Panc1 (cell line): ENCODE data around the gene DNAH6. TPM values are rescaled to one million over a fixed set of nuclear protein-coding genes. Genes with fewer than 3 reads are reported as not detected.

Source experiments
- ATAC-seq: fragments of 200-7000 bp; cut with Tn5 transposase; 2 replicates; pipeline ENCODE4 v1.9.1; 2020; ENCODE audit warnings: mild to moderate bottlenecking, moderate library complexity
- BruUV-seq: library from RNA; stranded (reverse); fragments of 400-500 nt; replicated peaks from 2 replicates; lab custom pipeline; 2021; lab: Mats Ljungman, UMichigan
- CTCF ChIA-PET: fragments of 300-600 bp; sonication (Branson Sonifier 250); formaldehyde crosslinking; loops from one replicate; lab custom pipeline; 2022; ENCODE audit warnings: antibody characterized with exemption; lab: Charles Lee
- POLR2A ChIA-PET: fragments of 300-600 bp; sonication (Branson Sonifier 250); formaldehyde crosslinking; loops from one replicate; lab custom pipeline; 2022; ENCODE audit warnings: antibody characterized with exemption; lab: Charles Lee
- DNase-seq: peaks from one replicate; pipeline ENCODE4 v3.0.0-alpha.2; 2010; ENCODE audit warnings: low read depth, low spot score
- H3K27ac ChIP-seq: 2 replicates; pipeline ENCODE4 v1.5.1; 2011; ENCODE audit warnings: mild to moderate bottlenecking, low read length, inconsistent platforms
- H3K27me3 ChIP-seq: fragments of 200-500 bp; sonication (Bioruptor generic); 2 replicates; pipeline ENCODE4 v1.6.0; 2014; ENCODE audit warnings: low read length, inconsistent platforms; ENCODE audit not compliant: control insufficient read depth, insufficient read depth
- H3K36me3 ChIP-seq: fragments of 200-500 bp; sonication (Bioruptor generic); 2 replicates; pipeline ENCODE4 v1.5.1; 2014; ENCODE audit warnings: inconsistent platforms, mild to moderate bottlenecking, low read length, moderate library complexity; ENCODE audit not compliant: control insufficient read depth, insufficient read depth
- H3K4me1 ChIP-seq: 2 replicates; pipeline ENCODE4 v1.5.1; 2011; ENCODE audit warnings: inconsistent platforms, mild to moderate bottlenecking, low read length, moderate library complexity; ENCODE audit not compliant: control insufficient read depth, insufficient read depth
- H3K4me3 ChIP-seq, 2 experiments: 2 replicates each; pipeline ENCODE4 v1.5.1; 2011 to 2012; ENCODE audit warnings: low read depth in 2 of 2, low read length in 2 of 2, mild to moderate bottlenecking in 2 of 2, inconsistent platforms in 1 of 2, moderate library complexity in 1 of 2
- H3K9me3 ChIP-seq: fragments of 200-500 bp; sonication (Bioruptor generic); 2 replicates; pipeline ENCODE4 v1.5.1; 2014; ENCODE audit warnings: low read depth, mild to moderate bottlenecking, inconsistent platforms, low read length, moderate library complexity; ENCODE audit not compliant: control insufficient read depth, insufficient read depth
- CTCF ChIP-seq: fragments of 450-650 bp; IDR thresholded peaks from 2 replicates; pipeline ENCODE4 v1.5.1; 2017; ENCODE audit warnings: mild to moderate bottlenecking
- POLR2AphosphoS5 ChIP-seq: IDR thresholded peaks from 2 replicates; pipeline ENCODE4 v1.6.1; 2012; ENCODE audit warnings: mild to moderate bottlenecking, low read depth, low read length, moderate library complexity
- SIN3A ChIP-seq: IDR thresholded peaks from 2 replicates; pipeline ENCODE4 v1.6.1; 2012; ENCODE audit warnings: low read depth, mild to moderate bottlenecking, low read length, moderate library complexity, borderline replicate concordance; ENCODE audit not compliant: insufficient read depth
- TCF7L2 ChIP-seq: IDR thresholded peaks from 2 replicates; pipeline ENCODE4 v1.6.1; 2011; ENCODE audit warnings: mild to moderate bottlenecking, low read depth, low read length, inconsistent platforms
- in situ Hi-C: cut with HindIII; loops from 2 replicates; pipeline ENCODE4 v1.10.0; 2016; ENCODE audit warnings: low sequenced_read_pairs, low pct_unique_long_range_greater_than_20kb
- intact Hi-C: fragments of 100-400 bp; cut with micrococcal nuclease; formaldehyde crosslinking; loops from one replicate; pipeline ENCODE4 v1.10.0; 2022; ENCODE audit not compliant: unreplicated experiment
- total RNA-seq: library from RNA; stranded (reverse); gene quantifications from one replicate; pipeline ENCODE4 v1.2.1, GENCODE V29; 2021; ENCODE audit not compliant: unreplicated experiment
- TF ChIP-seq, protein P1 (sequence below), 2 experiments: IDR thresholded peaks; 2 replicates each; pipeline ENCODE4 v1.6.1; 2011 to 2012; ENCODE audit warnings: low read depth in 2 of 2, control low read depth in 1 of 2, low read length in 1 of 2, mild to moderate bottlenecking in 1 of 2, moderate library complexity in 1 of 2; ENCODE audit not compliant: insufficient read depth in 1 of 2

The DNAH6 gene
- total RNA-seq, 1 experiment from 2014 or later, result 0.26 TPM

DNA sequence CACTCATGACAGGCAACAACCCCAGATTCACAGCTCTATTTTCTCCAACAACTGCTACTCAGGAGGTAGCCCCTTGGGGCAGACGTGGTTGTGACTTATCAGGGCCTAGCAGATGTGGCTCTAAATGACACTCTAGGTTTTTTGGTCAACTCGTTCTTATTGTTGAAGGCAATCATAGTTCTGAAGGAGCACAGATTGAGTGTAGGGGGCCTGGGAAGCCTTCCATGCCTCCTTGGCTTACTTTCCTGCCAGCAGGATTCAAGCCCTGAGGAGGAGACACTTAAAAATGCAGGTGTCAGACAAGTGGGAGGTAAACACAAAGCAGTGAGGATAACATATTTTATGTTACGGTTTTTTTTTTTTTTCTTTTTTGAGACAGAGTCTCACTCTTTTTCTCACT lies 33.7 kb upstream of the DNAH6 start:
- intact Hi-C loops (no loop called here), in situ Hi-C loops (no loop called here)
- Histone ChIP-seq H3K27ac (no peak overlapping the region), H3K36me3 (no peaks in the 10 kb centered on the region), H3K4me3 (no peak overlapping the region), H3K27me3 (no peaks in the 10 kb centered on the region), H3K4me1 (no peaks in the 10 kb centered on the region), H3K9me3 (no peaks in the 10 kb centered on the region)
- no TSS peak for BruUV-seq
- ChIA-PET CTCF (no interaction called here), POLR2A (no interaction called here)
- DNase-seq, result no peak
- ATAC-seq, result no peak
- TF ChIP-seq SIN3A, result no peak
- TF ChIP-seq, protein P1, sequence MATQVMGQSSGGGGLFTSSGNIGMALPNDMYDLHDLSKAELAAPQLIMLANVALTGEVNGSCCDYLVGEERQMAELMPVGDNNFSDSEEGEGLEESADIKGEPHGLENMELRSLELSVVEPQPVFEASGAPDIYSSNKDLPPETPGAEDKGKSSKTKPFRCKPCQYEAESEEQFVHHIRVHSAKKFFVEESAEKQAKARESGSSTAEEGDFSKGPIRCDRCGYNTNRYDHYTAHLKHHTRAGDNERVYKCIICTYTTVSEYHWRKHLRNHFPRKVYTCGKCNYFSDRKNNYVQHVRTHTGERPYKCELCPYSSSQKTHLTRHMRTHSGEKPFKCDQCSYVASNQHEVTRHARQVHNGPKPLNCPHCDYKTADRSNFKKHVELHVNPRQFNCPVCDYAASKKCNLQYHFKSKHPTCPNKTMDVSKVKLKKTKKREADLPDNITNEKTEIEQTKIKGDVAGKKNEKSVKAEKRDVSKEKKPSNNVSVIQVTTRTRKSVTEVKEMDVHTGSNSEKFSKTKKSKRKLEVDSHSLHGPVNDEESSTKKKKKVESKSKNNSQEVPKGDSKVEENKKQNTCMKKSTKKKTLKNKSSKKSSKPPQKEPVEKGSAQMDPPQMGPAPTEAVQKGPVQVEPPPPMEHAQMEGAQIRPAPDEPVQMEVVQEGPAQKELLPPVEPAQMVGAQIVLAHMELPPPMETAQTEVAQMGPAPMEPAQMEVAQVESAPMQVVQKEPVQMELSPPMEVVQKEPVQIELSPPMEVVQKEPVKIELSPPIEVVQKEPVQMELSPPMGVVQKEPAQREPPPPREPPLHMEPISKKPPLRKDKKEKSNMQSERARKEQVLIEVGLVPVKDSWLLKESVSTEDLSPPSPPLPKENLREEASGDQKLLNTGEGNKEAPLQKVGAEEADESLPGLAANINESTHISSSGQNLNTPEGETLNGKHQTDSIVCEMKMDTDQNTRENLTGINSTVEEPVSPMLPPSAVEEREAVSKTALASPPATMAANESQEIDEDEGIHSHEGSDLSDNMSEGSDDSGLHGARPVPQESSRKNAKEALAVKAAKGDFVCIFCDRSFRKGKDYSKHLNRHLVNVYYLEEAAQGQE (IDR thresholded peaks at IDR 0.05; ENCODE audit: insufficient read depth in 1 of 2, low read depth in 2 of 2, low read length in 1 of 2), result no peak

- Histone ChIP-seq H3K36me3 (no peaks in the 10 kb centered on the region), H3K4me3 (no peak overlapping the region), H3K27me3 (no peaks in the 10 kb centered on the region), H3K9me3 (no peaks in the 10 kb centered on the region), H3K27ac (no peak overlapping the region), H3K4me1 (no peaks in the 10 kb centered on the region)
- no TSS peak for BruUV-seq
- no peak for DNase-seq
- in situ Hi-C loops, result no loop called here
- no peak for TF ChIP-seq POLR2AphosphoS5
- no peak for TF ChIP-seq TCF7L2
- TF ChIP-seq SIN3A, result no peak
- TF ChIP-seq, protein P1 (IDR thresholded peaks at IDR 0.05; ENCODE audit: insufficient read depth in 1 of 2, low read depth in 2 of 2, low read length in 1 of 2), result no peak
- no peak for TF ChIP-seq CTCF
- POLR2A ChIA-PET, result no interaction called here
- no peak for ATAC-seq
- intact Hi-C loops, result no loop called here
- CTCF ChIA-PET, result no interaction called here
These were observed 33.0 kb upstream of the DNAH6 start for GRCh38 chr2:84483320-84483719.
